Kidney (tissue), 14 donors: ENCODE data around the gene ACTMAP. TPM values are rescaled to one million over a fixed set of nuclear protein-coding genes. Genes with fewer than 3 reads are reported as not detected.

Experiments
- DNase-seq, 5 donors: peaks; one replicate each; pipeline ENCODE4 v3.0.0-alpha.2; 2013 to 2020
- FAIRE-seq: peaks from 2 replicates; lab custom pipeline; 2012; peaks lifted over from hg19 to GRCh38; lab: Jason Lieb, UNC
- H3K27ac ChIP-seq, 2 donors: one replicate each; pipeline ENCODE4 v1.7.0; 2013; ENCODE audit warnings: low read depth in 2 of 2, low read length in 2 of 2, inconsistent platforms in 1 of 2
- H3K27me3 ChIP-seq: one replicate; pipeline ENCODE4 v1.7.1; 2013; ENCODE audit warnings: low read length, inconsistent platforms; ENCODE audit not compliant: control insufficient read depth, insufficient read depth
- H3K36me3 ChIP-seq, 3 donors: one replicate each; pipeline versions ENCODE4 v1.7.0 to v1.7.1; 2013; ENCODE audit warnings: low read length in 3 of 3, control low read depth in 1 of 3, inconsistent platforms in 1 of 3; ENCODE audit not compliant: insufficient read depth in 3 of 3, control insufficient read depth in 2 of 3
- H3K4me1 ChIP-seq, 3 donors: one replicate each; pipeline versions ENCODE4 v1.7.0 to v1.7.1; 2013; ENCODE audit warnings: low read length in 3 of 3, inconsistent platforms in 1 of 3, low read depth in 1 of 3; ENCODE audit not compliant: control insufficient read depth in 2 of 3, insufficient read depth in 2 of 3
- H3K4me3 ChIP-seq, 3 donors: one replicate each; pipeline versions ENCODE4 v1.7.0 to v1.8.1; 2013; ENCODE audit warnings: low read length in 3 of 3, control low read depth in 1 of 3, inconsistent platforms in 1 of 3
- H3K9ac ChIP-seq, 3 donors: one replicate each; pipeline versions ENCODE4 v1.7.0 to v1.7.1; 2013; ENCODE audit warnings: low read length in 3 of 3, control low read depth in 1 of 3, inconsistent platforms in 1 of 3
- H3K9me3 ChIP-seq, 3 donors: one replicate each; pipeline versions ENCODE4 v1.7.0 to v1.7.1; 2013; ENCODE audit warnings: low read length in 3 of 3, control low read depth in 1 of 3, inconsistent platforms in 1 of 3; ENCODE audit not compliant: control insufficient read depth in 2 of 3, insufficient read depth in 1 of 3
- CTCF ChIP-seq: IDR thresholded peaks from 3 replicates; pipeline ENCODE4 v1.5.1; 2012; ENCODE audit warnings: mild to moderate bottlenecking, moderate library complexity, borderline replicate concordance; ENCODE audit not compliant: insufficient read depth; ENCODE audit errors: extremely low read depth
- intact Hi-C: fragments of 100-400 bp; cut with DNase I; formaldehyde crosslinking; loops from one replicate; pipeline ENCODE4 v1.11.1; 2022
- polyA plus RNA-seq: library from polyadenylated mRNA; stranded (reverse); fragments of 350-450 nt; fragmentation: Illumina TruSeq; extraction: RNeasy Lipid Tissue Mini Kit (QIAGEN cat#74804); gene quantifications from one replicate; pipeline ENCODE4 v1.2.3, GENCODE V29; 2014; ENCODE audit warnings: low read depth, low replicate concordance; ENCODE audit not compliant: insufficient read depth
- total RNA-seq: library from RNA; stranded (reverse); fragmentation: NEBNext Ultra II Directional; extraction: Animal tissue kit (Norgen Biotek cat#: 25700); gene quantifications from one replicate; pipeline ENCODE4 v1.2.1, GENCODE V29; 2021
- donor health status: control.
- donor health status: control.
- donor health status: control.
- donor health status: control.
- donor health status: control.
- donor health status: DM: yes; HTN: yes; CAD: no.
- donor health status: Normal renal cell carcinoma (clear cell type).

Gene ACTMAP
- total and polyA plus RNA-seq, 2 donors from 2014 or later, result 8.7 to 8.9 TPM

GRCh38 chr19:40744554-40745401 lies 5.5 kb downstream of the ACTMAP start:
- Histone ChIP-seq H3K36me3 (peaks cover 0 to 4% (median 0%) of the 10 kb centered on the region in 3 donors), H3K4me1 (peaks cover 0 to 11% (median 7%) of the 10 kb centered on the region in 3 donors), H3K9me3 (no peaks in the 10 kb centered on the region), H3K9ac (peak overlapping the region in 1 of 3 donors; percentile 12), H3K27me3 (no peaks in the 10 kb centered on the region), H3K27ac (no peak overlapping the region), H3K4me3 (no peak overlapping the region)
- intact Hi-C loops, result no loop called here
- peak in 4 of 5 donors; percentile 44 to 70 (median 50) for DNase-seq
- peak; percentile 6 for TF ChIP-seq CTCF
- no peak for FAIRE-seq

DNA sequence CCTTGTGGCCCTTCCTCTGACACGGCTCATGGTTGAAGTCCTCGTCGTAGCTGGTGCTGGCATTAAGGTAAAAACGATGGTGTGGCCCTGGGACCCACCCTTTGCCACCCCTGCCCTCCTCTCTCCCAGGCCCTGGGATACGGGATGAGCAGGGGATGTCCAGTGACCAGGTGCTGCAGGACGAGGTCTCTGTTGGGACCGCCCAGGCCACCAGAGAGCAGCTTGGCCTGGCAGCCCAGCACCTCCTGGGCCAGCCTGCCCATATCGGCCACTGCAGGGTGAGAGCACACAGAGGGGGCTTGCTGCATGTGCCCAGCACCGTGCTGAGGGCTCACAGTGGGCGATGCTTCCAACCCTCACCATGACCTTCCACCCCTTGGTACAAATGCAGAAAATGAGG lies 6.4 kb downstream of the ACTMAP start:
- peaks cover 0 to 8% (median 0%) of the 10 kb centered on the region in 3 donors for H3K36me3 ChIP-seq
- H3K27me3 ChIP-seq, result no peaks in the 10 kb centered on the region
- no peak overlapping the region for H3K4me3 ChIP-seq
- intact Hi-C loops, result no loop called here
- H3K27ac ChIP-seq, result no peak overlapping the region
- FAIRE-seq, result no peak
- H3K4me1 ChIP-seq, result peaks cover 0 to 7% (median 0%) of the 10 kb centered on the region in 3 donors
- no peak for TF ChIP-seq CTCF
- H3K9ac ChIP-seq, result no peak overlapping the region
- H3K9me3 ChIP-seq, result no peaks in the 10 kb centered on the region
- no peak for DNase-seq

DNA sequence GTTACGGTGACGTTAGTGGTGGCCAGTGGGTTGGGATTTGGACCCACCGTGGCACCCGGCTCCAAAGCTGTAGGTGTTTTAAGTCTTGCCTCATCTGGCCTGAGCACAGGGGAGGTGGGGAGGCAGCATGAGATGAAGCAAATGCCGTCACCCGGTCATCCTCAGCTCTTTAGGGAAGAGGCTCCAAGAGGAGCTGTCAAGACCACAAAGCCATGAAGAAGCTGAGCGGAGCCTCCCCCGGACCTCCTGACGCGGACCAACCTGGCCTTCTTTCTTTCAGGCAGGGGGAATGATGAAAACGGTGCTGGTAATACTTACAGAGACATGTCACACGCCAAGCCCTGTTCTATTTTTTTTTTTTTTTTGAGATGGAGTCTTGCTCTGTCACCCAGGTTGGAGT lies 7.4 kb downstream of the ACTMAP start:
- Histone ChIP-seq H3K9ac (no peak overlapping the region), H3K36me3 (peaks cover 2 to 9% (median 4%) of the 10 kb centered on the region in 3 donors), H3K27me3 (no peaks in the 10 kb centered on the region), H3K9me3 (no peaks in the 10 kb centered on the region), H3K4me1 (peaks cover 0 to 4% (median 0%) of the 10 kb centered on the region in 3 donors), H3K4me3 (no peak overlapping the region), H3K27ac (no peak overlapping the region)
- no peak for DNase-seq
- intact Hi-C loops, result no loop called here
- no peak for TF ChIP-seq CTCF
- no peak for FAIRE-seq
